GM12892 (cell line): ENCODE data around the gene P4HB.

ENCODE experiments used
- DNase-seq: peaks from one replicate; pipeline ENCODE4 v3.0.0; 2011; ENCODE audit not compliant: insufficient read length
- FAIRE-seq: peaks from 2 replicates; lab custom pipeline; 2011; peaks lifted over from hg19 to GRCh38; lab: Jason Lieb, UNC
- POLR2A ChIP-seq: IDR thresholded peaks from 2 replicates; pipeline ENCODE4 v1.6.1; 2011; ENCODE audit warnings: low read depth, low read length, control low read depth
- POLR2AphosphoS5 ChIP-seq: IDR thresholded peaks from 2 replicates; pipeline ENCODE4 v1.6.1; 2011; ENCODE audit warnings: low read depth, low read length, control low read depth
- TAF1 ChIP-seq: IDR thresholded peaks from 2 replicates; pipeline ENCODE4 v1.6.1; 2011; ENCODE audit warnings: low read depth, mild to moderate bottlenecking, control low read depth, low read length, borderline replicate concordance

The P4HB gene

DNA sequence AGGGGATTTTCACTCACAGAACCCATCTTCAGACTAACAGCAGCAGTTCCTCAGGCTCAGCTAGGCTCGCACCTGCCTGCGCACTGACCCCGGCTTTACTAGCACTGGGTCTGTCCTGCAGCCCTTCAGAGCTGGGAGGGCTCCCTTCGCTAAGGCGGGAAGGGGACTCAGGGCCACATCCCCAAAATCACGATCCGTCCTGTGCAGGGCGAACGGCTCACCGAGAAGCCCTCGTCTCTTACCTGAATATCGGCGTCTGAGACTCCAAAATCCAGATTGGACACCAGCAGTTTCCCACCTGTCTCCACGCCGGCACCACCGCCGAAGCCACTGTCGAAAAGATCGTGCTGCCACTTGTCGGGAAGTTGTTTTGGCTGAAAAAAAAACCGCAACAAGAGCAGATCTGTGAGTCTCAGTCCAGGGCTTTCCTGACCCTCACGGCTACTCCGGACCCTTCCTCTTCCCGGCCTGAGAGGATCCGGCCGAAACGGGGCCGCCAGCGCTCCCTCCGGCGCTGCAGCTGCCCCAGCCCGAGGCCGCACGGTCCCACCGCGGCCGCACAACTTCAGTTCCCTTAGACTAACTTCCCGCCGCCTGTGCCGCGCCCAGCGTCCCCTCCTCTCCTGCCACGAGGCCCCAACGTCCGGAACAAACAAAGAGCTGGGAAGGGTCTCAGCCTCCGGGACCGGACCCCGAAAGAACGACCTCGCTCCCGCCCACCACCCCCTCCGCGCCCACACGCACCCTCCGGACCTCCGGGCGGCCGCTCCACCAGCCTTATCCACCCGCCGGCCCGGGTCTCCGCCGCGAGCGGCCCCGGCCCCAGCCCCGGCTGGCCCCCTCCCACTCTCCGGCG, 30.3 kb upstream of the P4HB start:
- FAIRE-seq (no peak), DNase-seq (no peak)
- TF ChIP-seq POLR2AphosphoS5 (no peak), POLR2A (no peak), TAF1 (no peak)

GRCh38 chr17:81889602-81890001, 29.3 kb upstream of the P4HB start:
- TF ChIP-seq POLR2AphosphoS5: no peak
- no peak for TF ChIP-seq TAF1
- no peak for TF ChIP-seq POLR2A
- DNase-seq (no peak), FAIRE-seq (no peak)

DNA sequence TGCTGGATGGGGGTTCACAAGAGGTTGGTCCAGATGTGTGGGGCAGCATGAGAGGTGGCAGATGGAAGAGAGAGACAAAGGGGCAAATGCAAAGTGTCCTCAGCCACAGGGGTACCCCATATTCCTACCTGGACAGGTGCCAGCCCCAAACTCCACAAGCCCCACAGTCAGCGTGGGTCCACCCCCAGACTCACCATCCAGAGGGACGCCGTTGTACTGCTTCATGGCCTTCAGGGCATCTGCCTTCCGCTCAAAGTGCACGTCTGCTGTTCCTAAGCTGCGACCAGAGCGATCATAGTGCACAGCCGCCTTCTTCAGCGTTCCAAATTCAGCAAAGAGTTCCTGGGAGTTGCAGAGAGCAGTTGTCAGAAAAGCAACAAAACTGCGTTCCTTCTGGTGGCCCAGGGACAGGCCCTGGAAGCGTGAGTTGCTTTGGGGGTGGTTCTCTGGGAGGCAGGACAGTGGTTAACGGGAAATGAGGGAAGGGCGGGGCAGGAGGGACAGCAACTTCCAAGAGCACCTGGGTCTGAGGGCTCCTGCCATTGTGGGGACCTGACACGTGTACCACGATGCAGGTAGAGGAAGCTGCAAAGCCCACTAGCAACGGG, 28.8 kb upstream of the P4HB start:
- DNase-seq (no peak), FAIRE-seq (no peak)
- no peak for TF ChIP-seq TAF1
- TF ChIP-seq POLR2A: no peak
- TF ChIP-seq POLR2AphosphoS5: no peak

- TF ChIP-seq POLR2A (no peak), TAF1 (no peak)
- DNase-seq (no peak), FAIRE-seq (no peak)
Observed at GRCh38 chr17:81888105-81888987, 28.0 kb upstream of the P4HB start.

GRCh38 chr17:81885869-81886548, 25.7 kb upstream of the P4HB start:
- no peak for TF ChIP-seq TAF1
- no peak; the same call in none of the 2 replicates for TF ChIP-seq POLR2A
- no peak; the same call in 1 of the 2 replicates for TF ChIP-seq POLR2AphosphoS5
- FAIRE-seq (no peak), DNase-seq (no peak)

GRCh38 chr17:81885454-81885853, 25.1 kb upstream of the P4HB start:
- FAIRE-seq: no peak
- no peak for DNase-seq
- no peak for TF ChIP-seq TAF1
- TF ChIP-seq POLR2A: peak; percentile 47
- 0 out of 2 replicates have a peak, but pooled peaks have one; percentile 1 for TF ChIP-seq POLR2AphosphoS5

DNA sequence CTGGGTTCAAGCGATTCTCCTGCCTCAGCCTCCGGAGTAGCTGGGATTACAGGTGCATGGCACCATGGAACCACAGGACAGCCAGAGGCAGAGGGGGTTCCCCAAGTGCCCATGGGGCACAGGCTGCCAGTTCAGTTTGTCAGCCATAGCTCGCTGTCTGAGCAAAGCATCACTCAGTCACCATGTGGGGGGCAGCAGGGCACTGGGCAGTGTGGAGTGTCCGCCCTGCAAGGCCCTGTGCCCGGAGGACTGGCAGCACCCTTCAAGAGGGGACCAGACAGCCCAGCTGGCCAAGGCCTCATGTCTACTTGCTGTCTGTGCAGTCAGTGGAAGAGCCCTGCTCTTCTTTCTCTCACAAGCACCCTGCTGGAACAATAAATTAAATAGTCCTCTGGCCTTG, 24.6 kb upstream of the P4HB start:
- TF ChIP-seq TAF1 (no peak), POLR2AphosphoS5 (peak; percentile 26; the same call in 1 of the 2 replicates), POLR2A (no peak)
- DNase-seq (no peak), FAIRE-seq (no peak)

DNA sequence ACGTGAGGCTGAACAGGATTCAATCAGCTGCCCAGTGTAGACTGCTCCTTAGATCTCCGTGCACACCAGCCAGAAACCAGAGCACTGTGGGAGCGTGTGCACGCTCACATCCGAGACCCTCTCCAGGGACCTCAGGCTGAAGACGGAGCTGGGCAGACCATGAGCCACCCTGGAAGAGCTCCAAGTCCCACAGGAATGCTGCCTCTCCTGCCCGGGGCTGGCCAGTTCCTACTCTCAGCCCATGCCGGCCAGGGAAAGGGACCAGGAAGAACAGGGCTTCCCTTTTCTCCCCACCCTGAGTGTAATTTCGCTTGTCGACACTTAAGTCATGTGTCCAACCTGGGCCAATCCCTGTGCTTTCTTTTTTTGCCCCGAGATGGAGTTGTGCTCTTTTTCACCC, 24.2 kb upstream of the P4HB start:
- no peak for FAIRE-seq

DNA sequence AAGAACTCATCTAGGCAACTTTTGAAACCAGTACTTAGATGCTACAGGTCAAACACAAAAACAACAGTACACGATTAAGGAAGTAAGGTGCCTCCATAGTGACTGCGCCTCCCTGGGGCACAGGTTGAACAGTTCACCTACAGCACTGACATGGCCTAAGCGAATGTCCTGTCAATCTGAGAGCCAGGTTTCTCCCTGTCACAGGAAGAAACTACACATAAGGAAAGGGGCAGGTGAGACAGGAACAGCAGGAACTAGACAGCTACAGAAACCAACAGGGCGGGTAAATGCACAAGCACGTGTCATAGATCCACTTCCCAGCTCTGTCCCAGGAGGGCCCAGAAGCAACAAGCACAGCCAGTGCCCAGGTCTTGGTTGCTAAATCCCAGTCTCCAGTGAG, 18.8 kb upstream of the P4HB start:
- DNase-seq (no peak), FAIRE-seq (no peak)
- TF ChIP-seq POLR2AphosphoS5: no peak
- TF ChIP-seq POLR2A: no peak
- TF ChIP-seq TAF1: no peak

More for the DNA sequence above, 24.2 kb upstream of the P4HB start:
- no peak for DNase-seq
- TF ChIP-seq POLR2AphosphoS5: no peak
- no peak for TF ChIP-seq TAF1
- TF ChIP-seq POLR2A: no peak

- TF ChIP-seq TAF1: no peak
- TF ChIP-seq POLR2A: no peak
- no peak for TF ChIP-seq POLR2AphosphoS5
- DNase-seq (no peak), FAIRE-seq (no peak)
Observed at GRCh38 chr17:81878294-81878693, 18.0 kb upstream of the P4HB start.
